ENCODE data around the gene ITIH2. TPM values are rescaled to one million over a fixed set of nuclear protein-coding genes. Genes with fewer than 3 reads are reported as not detected.

The ITIH2 gene
- total and polyA plus RNA-seq, 8 donors = 0.05 to 3.3 TPM; not detected in 6

DNA sequence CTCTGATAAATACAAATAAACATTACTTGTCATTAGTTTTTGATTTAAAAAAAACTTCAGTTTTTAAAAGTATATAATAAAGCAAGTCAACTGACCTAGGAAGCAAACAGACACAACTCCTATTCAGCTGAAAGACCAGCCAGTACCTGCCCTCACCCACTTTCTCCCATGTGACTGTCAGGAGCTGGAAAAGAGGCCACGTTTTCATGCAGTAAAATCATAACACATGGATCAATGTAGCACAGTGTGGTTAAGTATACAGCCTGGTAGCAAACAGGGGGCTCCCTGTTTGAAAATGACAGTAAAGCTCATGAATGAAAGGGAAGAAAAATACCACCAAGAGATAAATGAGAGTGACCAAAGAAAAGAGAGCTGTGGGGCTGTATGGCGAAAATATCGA lies 63.1 kb downstream of the ITIH2 start:
- Histone ChIP-seq H3K27me3 (no peaks in the 10 kb centered on the region), H3K9me3 (no peaks in the 10 kb centered on the region), H3K4me1 (peaks cover 0 to 3% (median 0%) of the 10 kb centered on the region in 4 donors), H3K4me3 (no peak overlapping the region), H3K36me3 (peaks cover 33 to 100% (median 98%) of the 10 kb centered on the region in 4 donors), H3K27ac (no peak overlapping the region)
- intact Hi-C loops (cut with DNase I; ENCODE audit: low total_unique reads) = no loop called here
- DNase-seq = no peak
- WGBS, 5 donors = 81 to 87% (median 86%) methylated on average over 3 of the region's 3 CpGs
- no peak for TF ChIP-seq POLR2AphosphoS5 (IDR thresholded peaks at IDR 0.05)
- TF ChIP-seq POLR2A (IDR thresholded peaks at IDR 0.05) = no peak
- no peak for TF ChIP-seq EP300 (IDR thresholded peaks at IDR 0.05)
- TF ChIP-seq, protein P1, sequence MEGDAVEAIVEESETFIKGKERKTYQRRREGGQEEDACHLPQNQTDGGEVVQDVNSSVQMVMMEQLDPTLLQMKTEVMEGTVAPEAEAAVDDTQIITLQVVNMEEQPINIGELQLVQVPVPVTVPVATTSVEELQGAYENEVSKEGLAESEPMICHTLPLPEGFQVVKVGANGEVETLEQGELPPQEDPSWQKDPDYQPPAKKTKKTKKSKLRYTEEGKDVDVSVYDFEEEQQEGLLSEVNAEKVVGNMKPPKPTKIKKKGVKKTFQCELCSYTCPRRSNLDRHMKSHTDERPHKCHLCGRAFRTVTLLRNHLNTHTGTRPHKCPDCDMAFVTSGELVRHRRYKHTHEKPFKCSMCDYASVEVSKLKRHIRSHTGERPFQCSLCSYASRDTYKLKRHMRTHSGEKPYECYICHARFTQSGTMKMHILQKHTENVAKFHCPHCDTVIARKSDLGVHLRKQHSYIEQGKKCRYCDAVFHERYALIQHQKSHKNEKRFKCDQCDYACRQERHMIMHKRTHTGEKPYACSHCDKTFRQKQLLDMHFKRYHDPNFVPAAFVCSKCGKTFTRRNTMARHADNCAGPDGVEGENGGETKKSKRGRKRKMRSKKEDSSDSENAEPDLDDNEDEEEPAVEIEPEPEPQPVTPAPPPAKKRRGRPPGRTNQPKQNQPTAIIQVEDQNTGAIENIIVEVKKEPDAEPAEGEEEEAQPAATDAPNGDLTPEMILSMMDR (IDR thresholded peaks at IDR 0.05) = no peak

DNA sequence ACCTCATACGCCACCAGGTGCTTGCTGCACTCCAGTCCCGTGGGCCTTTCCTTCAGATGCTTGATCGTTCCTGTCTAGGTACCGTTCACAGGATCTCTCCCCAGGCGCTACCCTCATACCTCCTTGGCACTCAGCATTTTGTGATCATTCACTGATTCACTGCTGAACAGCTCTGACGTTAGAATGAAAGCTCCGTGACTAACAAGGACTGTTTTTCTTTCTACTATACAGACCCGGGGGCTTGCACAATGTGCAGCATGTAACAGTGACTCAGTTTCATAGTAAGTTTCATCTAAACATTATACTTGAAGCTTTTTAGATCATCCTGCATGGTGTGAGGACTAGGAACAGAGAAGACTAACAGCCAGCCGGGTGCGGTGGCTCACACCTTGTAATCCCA lies 64.1 kb downstream of the ITIH2 start:
- H3K36me3 ChIP-seq = peaks cover 33 to 100% (median 98%) of the 10 kb centered on the region in 4 donors
- intact Hi-C loops (cut with DNase I; ENCODE audit: low total_unique reads) = no loop called here
- H3K27me3 ChIP-seq = no peaks in the 10 kb centered on the region
- WGBS, 5 donors = 85 to 97% (median 95%) methylated on average over 10 of the region's 10 CpGs
- H3K27ac ChIP-seq = no peak overlapping the region
- H3K4me3 ChIP-seq = no peak overlapping the region
- peaks cover 0 to 3% (median 0%) of the 10 kb centered on the region in 4 donors for H3K4me1 ChIP-seq
- H3K9me3 ChIP-seq = no peaks in the 10 kb centered on the region
- no peak for TF ChIP-seq POLR2AphosphoS5 (IDR thresholded peaks at IDR 0.05)
- TF ChIP-seq, protein P1 (IDR thresholded peaks at IDR 0.05) = no peak
- no peak for TF ChIP-seq POLR2A (IDR thresholded peaks at IDR 0.05)
- TF ChIP-seq EP300 (IDR thresholded peaks at IDR 0.05) = no peak
- no peak for DNase-seq

DNA sequence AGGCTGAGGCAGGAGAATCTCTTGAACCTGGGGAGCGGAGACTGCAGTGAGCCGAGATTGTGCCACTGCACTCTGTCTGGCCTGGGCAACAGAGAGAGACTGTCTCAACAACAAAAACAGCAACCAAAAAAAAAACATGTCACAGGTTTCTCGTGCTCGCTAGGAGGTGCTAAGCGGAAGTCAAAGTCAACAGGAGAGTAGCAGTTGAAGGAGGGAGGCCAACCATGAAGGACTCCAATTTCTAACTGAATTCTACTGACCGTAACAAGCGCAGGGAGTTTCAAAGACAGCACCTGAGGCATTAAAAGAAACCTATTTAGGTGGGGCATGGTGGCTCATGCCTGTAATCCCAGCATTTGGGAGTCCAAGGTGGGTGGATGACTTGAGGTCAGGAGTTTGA lies 65.3 kb downstream of the ITIH2 start:
- 83 to 96% (median 96%) methylated on average over 7 of the region's 7 CpGs for WGBS, 5 donors
- intact Hi-C loops (cut with DNase I; ENCODE audit: low total_unique reads) = no loop called here
- Histone ChIP-seq H3K4me3 (no peak overlapping the region), H3K4me1 (peaks cover 0 to 3% (median 1%) of the 10 kb centered on the region in 4 donors), H3K9me3 (no peaks in the 10 kb centered on the region), H3K27ac (no peak overlapping the region), H3K36me3 (peaks cover 30 to 98% (median 97%) of the 10 kb centered on the region in 4 donors), H3K27me3 (no peaks in the 10 kb centered on the region)
- TF ChIP-seq POLR2AphosphoS5 (IDR thresholded peaks at IDR 0.05) (no peak), POLR2A (IDR thresholded peaks at IDR 0.05) (no peak), EP300 (IDR thresholded peaks at IDR 0.05) (no peak)
- TF ChIP-seq, protein P1 (IDR thresholded peaks at IDR 0.05) = no peak
- DNase-seq = no peak

DNA sequence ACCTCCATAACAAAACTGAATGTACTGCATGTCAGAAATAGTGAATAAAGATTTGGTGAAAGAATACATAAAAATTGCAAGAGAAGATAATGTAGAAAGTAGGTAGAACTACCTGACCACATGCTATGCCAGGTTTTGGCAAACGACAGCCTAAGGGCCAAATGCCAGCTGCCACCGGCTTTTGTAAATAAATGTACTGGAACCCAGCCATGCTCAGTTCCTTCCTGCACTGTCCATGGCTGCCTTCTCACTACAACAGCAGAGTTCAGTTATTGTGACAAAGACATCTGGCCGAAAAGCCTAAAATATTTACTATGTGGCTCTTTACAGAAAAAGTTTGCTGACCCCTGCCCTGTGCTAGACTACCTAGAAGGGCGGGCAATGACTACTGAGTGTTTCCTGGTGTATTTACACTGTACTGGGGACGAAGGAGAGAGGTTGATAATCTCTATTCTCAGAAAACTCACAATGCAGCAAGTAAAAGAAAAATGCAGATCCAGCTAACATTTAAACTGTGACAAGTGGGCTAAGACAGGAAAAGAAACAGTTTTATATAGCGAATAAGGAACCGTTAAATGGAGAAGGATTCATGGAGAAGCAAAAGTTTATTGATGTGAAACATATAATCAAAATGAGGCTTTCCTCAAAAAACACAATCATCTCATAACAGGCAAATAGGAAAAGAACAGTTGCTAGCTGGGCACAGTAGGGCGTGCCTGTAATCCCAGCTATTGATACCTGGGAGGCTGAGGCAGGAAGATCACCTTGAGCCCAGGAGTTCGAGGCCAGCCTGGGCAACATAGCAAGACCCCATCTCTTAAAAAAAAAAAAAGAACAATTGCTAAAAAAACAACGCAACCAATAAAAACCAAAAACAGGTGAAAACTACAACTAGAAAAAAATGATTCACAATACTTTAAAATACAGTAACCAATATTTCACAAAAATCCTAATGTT lies 71.0 kb downstream of the ITIH2 start:
- Histone ChIP-seq H3K9me3 (no peaks in the 10 kb centered on the region), H3K4me3 (no peak overlapping the region), H3K36me3 (peaks cover 27 to 98% (median 95%) of the 10 kb centered on the region in 4 donors), H3K27me3 (no peaks in the 10 kb centered on the region), H3K4me1 (peaks cover 0 to 15% (median 5%) of the 10 kb centered on the region in 4 donors), H3K27ac (no peak overlapping the region)
- peak; percentile 16 to 91 for DNase-seq
- 43 to 57% (median 53%) methylated on average over 10 of the region's 10 CpGs for WGBS, 5 donors
- intact Hi-C loops (cut with DNase I; ENCODE audit: low total_unique reads) = no loop called here
- TF ChIP-seq, protein P1 (IDR thresholded peaks at IDR 0.05) = no peak
- peak in 1 of 3 donors; percentile 11 for TF ChIP-seq POLR2AphosphoS5 (IDR thresholded peaks at IDR 0.05)

Measured in stomach (tissue), 9 donors.